ENCODE data around the gene KLHL8. TPM values are rescaled to one million over a fixed set of nuclear protein-coding genes. Genes with fewer than 3 reads are reported as not detected.

The KLHL8 gene
- total RNA-seq, 3 donors from 2014 or later, result 16.4 to 23.0 (median 22.5) TPM

DNA sequence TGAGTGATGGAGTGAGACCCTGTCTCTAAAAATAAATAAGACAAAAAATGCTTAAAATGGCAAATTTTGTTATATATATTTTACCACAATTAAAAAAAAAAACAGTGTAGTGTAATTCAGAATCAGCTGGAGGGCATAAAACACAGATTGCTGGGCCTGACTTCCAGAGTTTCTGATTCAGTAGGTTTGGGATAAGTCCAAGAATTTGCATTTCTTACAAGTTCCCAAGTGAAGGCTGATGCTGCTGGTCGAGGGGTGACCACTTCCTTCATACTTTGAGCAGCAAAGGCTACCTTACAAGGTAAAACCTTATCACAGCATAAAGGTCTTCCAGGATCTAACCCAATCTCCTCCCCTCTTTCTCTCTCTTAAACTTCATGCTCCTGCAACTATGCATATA, 40.7 kb downstream of the KLHL8 start:
- TF ChIP-seq, protein P1, sequence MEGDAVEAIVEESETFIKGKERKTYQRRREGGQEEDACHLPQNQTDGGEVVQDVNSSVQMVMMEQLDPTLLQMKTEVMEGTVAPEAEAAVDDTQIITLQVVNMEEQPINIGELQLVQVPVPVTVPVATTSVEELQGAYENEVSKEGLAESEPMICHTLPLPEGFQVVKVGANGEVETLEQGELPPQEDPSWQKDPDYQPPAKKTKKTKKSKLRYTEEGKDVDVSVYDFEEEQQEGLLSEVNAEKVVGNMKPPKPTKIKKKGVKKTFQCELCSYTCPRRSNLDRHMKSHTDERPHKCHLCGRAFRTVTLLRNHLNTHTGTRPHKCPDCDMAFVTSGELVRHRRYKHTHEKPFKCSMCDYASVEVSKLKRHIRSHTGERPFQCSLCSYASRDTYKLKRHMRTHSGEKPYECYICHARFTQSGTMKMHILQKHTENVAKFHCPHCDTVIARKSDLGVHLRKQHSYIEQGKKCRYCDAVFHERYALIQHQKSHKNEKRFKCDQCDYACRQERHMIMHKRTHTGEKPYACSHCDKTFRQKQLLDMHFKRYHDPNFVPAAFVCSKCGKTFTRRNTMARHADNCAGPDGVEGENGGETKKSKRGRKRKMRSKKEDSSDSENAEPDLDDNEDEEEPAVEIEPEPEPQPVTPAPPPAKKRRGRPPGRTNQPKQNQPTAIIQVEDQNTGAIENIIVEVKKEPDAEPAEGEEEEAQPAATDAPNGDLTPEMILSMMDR (IDR thresholded peaks at IDR 0.05), result no peak

GRCh38 chr4:87174672-87175071, 45.7 kb downstream of the KLHL8 start:
- no peak overlapping the region for H3K4me3 ChIP-seq
- intact Hi-C loops (cut with DNase I, micrococcal nuclease), result no loop called here
- H3K4me1 ChIP-seq (ENCODE audit: low read depth), result no peaks in the 10 kb centered on the region
- TF ChIP-seq, protein P1 (IDR thresholded peaks at IDR 0.05), result no peak
- H3K9me3 ChIP-seq, result no peaks in the 10 kb centered on the region
- DNase-seq, result no peak
- no peaks in the 10 kb centered on the region for H3K36me3 ChIP-seq (ENCODE audit: low read depth)
- ATAC-seq, result no peak

More for the DNA sequence above, 40.7 kb downstream of the KLHL8 start:
- H3K9me3 ChIP-seq, result no peaks in the 10 kb centered on the region
- no peak for ATAC-seq
- intact Hi-C loops (cut with DNase I, micrococcal nuclease), result no loop called here
- no peaks in the 10 kb centered on the region for H3K36me3 ChIP-seq (ENCODE audit: low read depth)
- no peak overlapping the region for H3K4me3 ChIP-seq
- no peaks in the 10 kb centered on the region for H3K4me1 ChIP-seq (ENCODE audit: low read depth)
- DNase-seq, result no peak

- TF ChIP-seq, protein P1 (IDR thresholded peaks at IDR 0.05), result no peak
- H3K4me3 ChIP-seq, result no peak overlapping the region
- H3K36me3 ChIP-seq (ENCODE audit: low read depth), result no peaks in the 10 kb centered on the region
- no peaks in the 10 kb centered on the region for H3K4me1 ChIP-seq (ENCODE audit: low read depth)
- DNase-seq (no peak), ATAC-seq (no peak)
- no peaks in the 10 kb centered on the region for H3K9me3 ChIP-seq
- intact Hi-C loops (cut with DNase I, micrococcal nuclease), result no loop called here
Measured at GRCh38 chr4:87171944-87172343, 48.5 kb downstream of the KLHL8 start.

DNA sequence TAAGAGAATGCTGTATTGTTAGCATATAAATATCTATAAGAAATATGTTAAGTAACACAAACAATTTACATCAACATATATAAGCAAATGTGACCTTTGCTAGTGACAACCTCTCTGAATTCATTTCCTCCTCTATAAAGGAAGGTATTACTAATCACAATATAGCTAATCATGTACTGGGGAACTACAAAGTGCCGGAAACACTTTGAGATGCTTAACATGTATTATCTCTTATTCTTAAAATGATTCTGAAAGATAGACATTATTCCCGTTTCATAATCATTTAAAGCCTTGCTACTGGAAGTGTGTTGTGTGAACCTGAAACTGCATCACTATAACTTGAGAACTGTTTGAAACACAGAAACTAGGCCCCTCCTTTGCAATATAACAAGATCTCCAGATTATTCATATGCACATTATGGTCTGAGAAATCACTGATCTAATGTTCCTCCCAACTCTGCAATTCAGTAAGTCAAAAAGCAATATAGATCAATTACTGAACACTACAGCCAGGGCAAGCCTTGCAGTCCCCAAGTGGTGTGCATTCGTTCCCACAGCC, 54.0 kb downstream of the KLHL8 start:
- H3K36me3 ChIP-seq (ENCODE audit: low read depth), result no peaks in the 10 kb centered on the region

DNA sequence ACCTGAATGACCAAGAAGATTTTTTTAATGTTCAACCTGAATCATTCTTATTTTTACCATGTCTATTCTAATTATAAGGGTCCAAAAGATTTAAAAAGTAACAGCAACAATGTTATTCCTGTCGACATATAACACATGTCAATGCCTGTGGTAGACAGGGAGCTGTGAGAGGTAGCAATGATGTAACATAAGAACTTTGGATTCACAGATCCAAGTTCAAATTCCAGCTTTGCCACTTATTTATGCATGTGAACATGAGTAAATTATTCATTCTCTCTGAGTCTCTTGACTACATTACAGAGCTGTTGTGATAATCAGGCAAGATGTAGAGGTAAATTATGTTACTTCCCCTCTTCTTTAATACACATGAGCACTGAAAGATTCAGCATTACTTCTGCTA, 54.5 kb downstream of the KLHL8 start:
- DNase-seq, result no peak
- TF ChIP-seq, protein P1 (IDR thresholded peaks at IDR 0.05), result no peak

More for the DNA sequence above, 54.0 kb downstream of the KLHL8 start:
- ATAC-seq, result no peak
- Histone ChIP-seq H3K4me3 (no peak overlapping the region), H3K9me3 (no peaks in the 10 kb centered on the region), H3K4me1 (ENCODE audit: low read depth) (no peaks in the 10 kb centered on the region)
- intact Hi-C loops (cut with DNase I, micrococcal nuclease), result no loop called here
- TF ChIP-seq, protein P1 (IDR thresholded peaks at IDR 0.05), result no peak
- no peak for DNase-seq

More for the DNA sequence above, 54.5 kb downstream of the KLHL8 start:
- no peak for ATAC-seq
- intact Hi-C loops (cut with DNase I, micrococcal nuclease), result no loop called here
- H3K36me3 ChIP-seq (ENCODE audit: low read depth), result no peaks in the 10 kb centered on the region
- H3K9me3 ChIP-seq, result no peaks in the 10 kb centered on the region
- H3K4me1 ChIP-seq (ENCODE audit: low read depth), result no peaks in the 10 kb centered on the region
- no peak overlapping the region for H3K4me3 ChIP-seq

Data from mucosa of descending colon (tissue), 3 donors.